IPS-15b (cell line): Measurements from ENCODE around the gene TM9SF2.

ENCODE experiments used
- H3K27me3 ChIP-seq: one replicate; pipeline ENCODE4 v1.6.1; 2013; ENCODE audit warnings: low read length; ENCODE audit not compliant: control insufficient read depth, insufficient read depth
- H3K36me3 ChIP-seq: one replicate; pipeline ENCODE4 v1.6.1; 2013; ENCODE audit warnings: low read length; ENCODE audit not compliant: control insufficient read depth, insufficient read depth
- H3K4me1 ChIP-seq: one replicate; pipeline ENCODE4 v1.6.1; 2013; ENCODE audit warnings: mild to moderate bottlenecking, low read length; ENCODE audit not compliant: control insufficient read depth, insufficient read depth
- H3K4me3 ChIP-seq: one replicate; pipeline ENCODE4 v1.5.1; 2013; ENCODE audit warnings: low read depth, low read length
- H3K9ac ChIP-seq: one replicate; pipeline ENCODE4 v1.6.1; 2013; ENCODE audit warnings: low read depth, mild to moderate bottlenecking, low read length
- H3K9me3 ChIP-seq: one replicate; pipeline ENCODE4 v1.6.1; 2013; ENCODE audit warnings: mild to moderate bottlenecking, low read length; ENCODE audit not compliant: control insufficient read depth, insufficient read depth

The TM9SF2 gene

GRCh38 chr13:99545361-99545760 is 44.1 kb downstream of the TM9SF2 start:
- Histone ChIP-seq H3K27me3 (no peaks in the 10 kb centered on the region), H3K9ac (no peak overlapping the region), H3K36me3 (peaks cover 24% of the 10 kb centered on the region), H3K4me3 (no peak overlapping the region), H3K9me3 (no peaks in the 10 kb centered on the region), H3K4me1 (no peaks in the 10 kb centered on the region)

DNA sequence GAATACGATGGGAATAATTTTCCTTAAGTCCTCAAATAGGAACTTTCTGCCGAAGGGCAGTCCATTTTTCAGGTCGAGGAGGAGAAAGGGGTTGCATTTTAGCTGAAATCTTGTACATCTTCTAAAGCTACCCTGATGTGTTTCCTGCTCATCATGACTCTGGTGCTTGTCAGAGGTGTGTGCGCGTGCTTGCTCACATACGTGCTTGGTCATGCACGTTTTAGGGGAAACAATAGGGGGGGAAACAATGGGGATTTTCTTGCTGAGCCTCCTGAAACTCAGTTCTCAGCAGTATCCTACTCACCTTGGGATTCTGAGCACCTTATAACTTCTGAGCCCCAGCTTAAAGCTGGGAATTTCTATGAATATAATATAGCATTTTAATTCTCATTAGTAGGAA is 44.7 kb downstream of the TM9SF2 start:
- peaks cover 26% of the 10 kb centered on the region for H3K36me3 ChIP-seq
- H3K4me3 ChIP-seq, result no peak overlapping the region
- no peak overlapping the region for H3K9ac ChIP-seq
- no peaks in the 10 kb centered on the region for H3K4me1 ChIP-seq
- H3K27me3 ChIP-seq, result no peaks in the 10 kb centered on the region
- H3K9me3 ChIP-seq, result no peaks in the 10 kb centered on the region

DNA sequence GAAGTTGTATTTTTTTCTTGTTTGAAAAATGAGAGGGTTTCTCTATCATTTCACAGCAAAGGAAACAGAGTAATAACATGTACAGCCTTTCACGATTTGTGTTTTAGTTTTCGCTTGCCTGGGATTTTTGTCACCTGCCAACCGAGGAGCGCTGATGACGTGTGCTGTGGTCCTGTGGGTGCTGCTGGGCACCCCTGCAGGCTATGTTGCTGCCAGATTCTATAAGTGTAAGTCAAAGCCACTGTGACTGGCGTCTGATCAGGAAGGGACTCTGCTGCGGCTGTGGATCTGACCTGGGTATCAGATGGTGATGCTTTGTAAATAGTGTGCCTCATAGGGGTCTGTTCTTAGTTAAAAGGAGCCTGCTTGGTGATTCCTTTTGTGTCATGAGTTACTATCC is 45.6 kb downstream of the TM9SF2 start:
- peaks cover 26% of the 10 kb centered on the region for H3K36me3 ChIP-seq
- H3K9ac ChIP-seq, result no peak overlapping the region
- no peaks in the 10 kb centered on the region for H3K9me3 ChIP-seq
- no peaks in the 10 kb centered on the region for H3K4me1 ChIP-seq
- no peaks in the 10 kb centered on the region for H3K27me3 ChIP-seq
- no peak overlapping the region for H3K4me3 ChIP-seq

- no peak overlapping the region for H3K9ac ChIP-seq
- no peaks in the 10 kb centered on the region for H3K4me1 ChIP-seq
- no peak overlapping the region for H3K4me3 ChIP-seq
- no peaks in the 10 kb centered on the region for H3K27me3 ChIP-seq
- H3K36me3 ChIP-seq, result peaks cover 26% of the 10 kb centered on the region
- no peaks in the 10 kb centered on the region for H3K9me3 ChIP-seq
These were observed 47.2 kb downstream of the TM9SF2 start for GRCh38 chr13:99548448-99548847.

DNA sequence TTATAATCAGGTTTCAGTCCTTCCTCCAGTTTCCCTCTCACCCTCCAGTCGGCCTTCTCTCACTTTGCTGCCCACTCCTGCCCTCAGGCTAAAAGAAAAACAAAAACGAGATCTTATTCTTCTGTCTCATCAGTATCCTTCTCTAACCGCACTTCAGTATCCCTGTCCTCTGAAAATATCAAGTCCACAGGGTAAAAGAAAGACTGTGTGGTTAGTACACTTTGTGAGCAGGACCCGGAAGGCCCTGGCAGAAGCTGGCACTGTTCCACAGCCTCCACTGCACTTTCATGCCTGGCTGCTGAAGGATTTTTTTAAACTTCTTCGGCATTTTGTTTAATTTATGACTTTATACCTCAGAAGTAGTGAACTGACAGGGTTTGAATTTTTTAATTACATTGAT is 51.8 kb downstream of the TM9SF2 start:
- Histone ChIP-seq H3K9me3 (no peaks in the 10 kb centered on the region), H3K4me3 (no peak overlapping the region), H3K27me3 (no peaks in the 10 kb centered on the region), H3K36me3 (peaks cover 23% of the 10 kb centered on the region), H3K4me1 (no peaks in the 10 kb centered on the region), H3K9ac (no peak overlapping the region)

DNA sequence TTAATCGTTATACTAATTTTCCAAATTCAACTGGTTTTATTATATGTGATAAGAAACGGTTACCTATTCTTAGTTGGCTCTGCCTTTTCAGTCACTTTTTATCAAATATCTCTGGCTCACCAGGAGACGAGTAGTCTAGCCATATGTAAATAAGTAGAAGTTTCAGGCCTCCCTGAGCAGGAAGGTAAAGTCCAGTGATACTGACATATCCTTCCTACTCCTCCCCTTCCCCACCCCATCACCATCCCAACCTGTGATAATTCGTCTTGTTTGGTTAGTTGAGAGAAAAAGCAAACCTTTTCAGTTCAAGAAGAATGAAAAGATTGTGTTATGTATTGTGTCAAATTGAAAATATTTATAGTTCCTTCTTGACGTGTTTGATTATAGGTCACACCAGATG is 53.9 kb downstream of the TM9SF2 start:
- Histone ChIP-seq H3K4me1 (no peaks in the 10 kb centered on the region), H3K36me3 (peaks cover 12% of the 10 kb centered on the region), H3K9ac (no peak overlapping the region), H3K9me3 (no peaks in the 10 kb centered on the region), H3K27me3 (no peaks in the 10 kb centered on the region), H3K4me3 (no peak overlapping the region)

- Histone ChIP-seq H3K27me3 (no peaks in the 10 kb centered on the region), H3K9ac (no peak overlapping the region), H3K9me3 (no peaks in the 10 kb centered on the region), H3K4me1 (no peaks in the 10 kb centered on the region), H3K4me3 (no peak overlapping the region), H3K36me3 (peaks cover 8% of the 10 kb centered on the region)
These were observed 55.7 kb downstream of the TM9SF2 start for GRCh38 chr13:99556867-99557443.

DNA sequence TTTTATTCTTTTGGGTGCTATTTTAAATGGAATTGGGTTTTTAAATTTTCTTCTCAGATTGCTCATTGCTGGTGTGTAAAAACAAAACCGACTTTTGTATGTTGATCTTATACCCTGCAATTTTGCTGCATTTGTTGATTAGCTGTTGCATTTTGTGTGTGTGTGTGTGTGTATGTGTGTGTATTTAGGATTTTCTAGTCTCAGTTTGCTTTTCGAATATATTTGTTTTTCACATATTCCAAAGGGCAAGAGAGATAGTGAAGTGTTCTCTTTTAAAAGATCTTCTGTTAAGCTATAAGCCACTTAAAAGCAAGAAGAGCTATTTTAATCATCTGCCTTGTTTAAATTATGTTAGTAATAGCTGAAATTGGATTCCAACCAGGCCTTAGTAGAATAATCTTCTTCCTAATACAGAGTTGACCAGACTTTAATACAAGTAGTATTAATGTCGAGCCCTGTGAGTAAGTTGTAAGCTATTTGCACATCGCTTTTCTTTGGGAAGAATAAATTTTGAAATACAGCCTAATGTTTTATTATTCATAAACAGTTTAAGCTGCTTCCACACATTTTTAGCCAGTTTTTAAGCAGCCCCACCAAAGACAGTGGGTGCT is 57.4 kb downstream of the TM9SF2 start:
- Histone ChIP-seq H3K4me1 (no peaks in the 10 kb centered on the region), H3K9me3 (no peaks in the 10 kb centered on the region), H3K27me3 (no peaks in the 10 kb centered on the region), H3K4me3 (no peak overlapping the region), H3K9ac (no peak overlapping the region), H3K36me3 (peaks cover 1% of the 10 kb centered on the region)

- Histone ChIP-seq H3K9ac (no peak overlapping the region), H3K36me3 (no peaks in the 10 kb centered on the region), H3K27me3 (no peaks in the 10 kb centered on the region), H3K4me1 (no peaks in the 10 kb centered on the region), H3K4me3 (no peak overlapping the region), H3K9me3 (no peaks in the 10 kb centered on the region)
These were observed 58.3 kb downstream of the TM9SF2 start for GRCh38 chr13:99559560-99559959.

DNA sequence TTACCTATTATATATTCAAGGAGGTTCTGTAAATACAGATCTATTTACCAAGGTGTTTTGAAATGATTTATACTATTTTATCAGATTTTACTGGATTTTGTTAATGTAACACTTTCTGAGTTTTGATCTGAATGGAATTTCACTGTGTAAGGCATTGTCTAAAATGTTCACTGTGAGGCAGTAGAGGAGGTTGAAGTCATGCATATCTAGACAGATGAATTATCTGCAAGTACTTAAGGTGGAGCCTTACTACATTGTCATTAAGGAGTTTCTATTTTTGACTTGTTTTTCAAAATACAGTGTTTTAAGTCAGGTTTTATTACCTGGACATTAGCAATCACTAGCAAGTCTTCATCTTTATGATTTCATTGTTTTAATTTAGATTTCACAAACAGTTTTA is 62.1 kb downstream of the TM9SF2 start:
- H3K9ac ChIP-seq, result no peak overlapping the region
- no peaks in the 10 kb centered on the region for H3K36me3 ChIP-seq
- no peaks in the 10 kb centered on the region for H3K4me1 ChIP-seq
- H3K9me3 ChIP-seq, result no peaks in the 10 kb centered on the region
- no peak overlapping the region for H3K4me3 ChIP-seq
- H3K27me3 ChIP-seq, result no peaks in the 10 kb centered on the region

- H3K27me3 ChIP-seq, result no peaks in the 10 kb centered on the region
- no peaks in the 10 kb centered on the region for H3K4me1 ChIP-seq
- H3K9me3 ChIP-seq, result no peaks in the 10 kb centered on the region
- no peaks in the 10 kb centered on the region for H3K36me3 ChIP-seq
- no peak overlapping the region for H3K4me3 ChIP-seq
- no peak overlapping the region for H3K9ac ChIP-seq
These were observed 63.1 kb downstream of the TM9SF2 start for GRCh38 chr13:99564386-99564785.

DNA sequence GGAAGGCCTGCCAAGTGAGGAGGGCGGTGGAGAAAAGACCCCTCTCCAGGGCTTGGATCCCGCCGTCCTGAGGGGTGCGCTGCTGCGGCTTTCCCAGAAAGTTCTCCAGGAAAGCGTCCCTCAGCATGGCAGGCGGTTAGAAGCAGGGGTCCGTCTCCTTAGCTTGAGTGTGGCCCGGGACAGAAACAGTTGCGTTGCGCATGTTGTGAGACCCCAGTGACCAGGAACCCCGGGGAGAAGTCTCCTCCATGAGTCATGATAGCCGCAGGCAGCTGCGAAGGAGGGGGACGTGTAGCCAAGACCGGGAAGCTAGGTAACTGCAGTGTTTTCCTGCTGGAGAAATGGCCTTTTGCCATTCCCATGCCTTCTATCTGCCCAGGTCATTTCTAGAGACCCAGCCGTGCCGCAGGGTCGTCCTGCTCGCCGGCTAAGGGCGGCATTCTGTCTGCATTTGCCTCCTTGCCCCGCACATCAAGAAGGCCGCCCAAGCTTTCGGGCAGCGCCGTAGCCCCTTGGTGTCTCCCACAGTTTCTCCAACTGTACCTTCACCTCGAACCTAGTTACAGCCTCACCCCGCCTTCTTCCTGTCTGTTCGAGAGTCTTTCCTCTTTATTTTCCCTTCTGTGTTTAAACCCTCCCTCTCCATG is 64.3 kb downstream of the TM9SF2 start:
- Histone ChIP-seq H3K4me3 (no peak overlapping the region), H3K27me3 (no peaks in the 10 kb centered on the region), H3K36me3 (no peaks in the 10 kb centered on the region), H3K4me1 (no peaks in the 10 kb centered on the region), H3K9me3 (no peaks in the 10 kb centered on the region), H3K9ac (no peak overlapping the region)
